ENCODE results near the gene UTY.

DNA sequence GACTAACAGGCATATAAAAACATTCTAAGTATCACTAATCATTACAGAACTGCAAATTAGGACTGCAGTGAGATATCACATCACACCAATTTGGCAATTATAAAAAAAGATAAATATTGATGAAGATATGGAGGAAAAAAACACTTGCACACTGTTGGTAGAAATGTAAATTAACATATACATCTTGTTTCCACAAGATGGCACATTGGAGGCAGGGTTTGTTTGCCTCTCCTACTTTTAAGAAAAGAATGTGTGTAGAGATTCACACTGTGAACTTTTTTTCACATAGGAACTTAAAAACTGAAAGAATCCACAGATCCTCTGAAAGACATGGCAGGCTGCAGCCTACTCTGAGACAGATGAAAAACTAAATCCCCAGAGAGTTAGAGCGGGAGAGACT, 21.4 kb upstream of the UTY start:
- TF ChIP-seq, protein P1, sequence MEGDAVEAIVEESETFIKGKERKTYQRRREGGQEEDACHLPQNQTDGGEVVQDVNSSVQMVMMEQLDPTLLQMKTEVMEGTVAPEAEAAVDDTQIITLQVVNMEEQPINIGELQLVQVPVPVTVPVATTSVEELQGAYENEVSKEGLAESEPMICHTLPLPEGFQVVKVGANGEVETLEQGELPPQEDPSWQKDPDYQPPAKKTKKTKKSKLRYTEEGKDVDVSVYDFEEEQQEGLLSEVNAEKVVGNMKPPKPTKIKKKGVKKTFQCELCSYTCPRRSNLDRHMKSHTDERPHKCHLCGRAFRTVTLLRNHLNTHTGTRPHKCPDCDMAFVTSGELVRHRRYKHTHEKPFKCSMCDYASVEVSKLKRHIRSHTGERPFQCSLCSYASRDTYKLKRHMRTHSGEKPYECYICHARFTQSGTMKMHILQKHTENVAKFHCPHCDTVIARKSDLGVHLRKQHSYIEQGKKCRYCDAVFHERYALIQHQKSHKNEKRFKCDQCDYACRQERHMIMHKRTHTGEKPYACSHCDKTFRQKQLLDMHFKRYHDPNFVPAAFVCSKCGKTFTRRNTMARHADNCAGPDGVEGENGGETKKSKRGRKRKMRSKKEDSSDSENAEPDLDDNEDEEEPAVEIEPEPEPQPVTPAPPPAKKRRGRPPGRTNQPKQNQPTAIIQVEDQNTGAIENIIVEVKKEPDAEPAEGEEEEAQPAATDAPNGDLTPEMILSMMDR (IDR thresholded peaks at IDR 0.05; ENCODE audit: control extremely low read depth in 1 of 3, insufficient read depth in 1 of 3, low read depth in 1 of 3, low read length in 3 of 3), result no peak
- TF ChIP-seq TAF1 (IDR thresholded peaks at IDR 0.05; ENCODE audit: low read depth, low read length) (no peak), SIRT6 (IDR thresholded peaks at IDR 0.05; ENCODE audit: low read length) (no peak), EZH2 (IDR thresholded peaks at IDR 0.05; ENCODE audit: low read depth, low read length, severe bottlenecking) (no peak), SUZ12 (IDR thresholded peaks at IDR 0.05; ENCODE audit: low read length) (no peak), POLR2A (IDR thresholded peaks at IDR 0.05; ENCODE audit: control extremely low read depth in 1 of 2, low read depth in 2 of 2, low read length in 2 of 2) (no peak), EP300 (IDR thresholded peaks at IDR 0.05; ENCODE audit: borderline replicate concordance in 1 of 2, low read depth in 2 of 2, low read length in 2 of 2) (no peak), GTF2F1 (IDR thresholded peaks at IDR 0.05; ENCODE audit: borderline replicate concordance, low read depth, low read length) (no peak)

All from H1 (cell line).